T47D (cell line): ENCODE measurements around the gene GPC2.

Source experiments
- DNase-seq, 2 experiments: peaks; one replicate each; pipeline versions ENCODE4 v3.0.0 to v3.0.0-alpha.2; 2011 to 2012; ENCODE audit warnings: low read depth in 1 of 2, low spot score in 1 of 2
- JUND ChIP-seq: IDR thresholded peaks from 2 replicates; pipeline ENCODE4 v1.6.1; 2012; ENCODE audit warnings: low read depth
- in situ Hi-C: cut with HindIII; loops from 2 replicates; pipeline ENCODE4 v1.10.0; 2016; ENCODE audit warnings: low sequenced_read_pairs, low pct_unique_long_range_greater_than_20kb

Gene GPC2

DNA sequence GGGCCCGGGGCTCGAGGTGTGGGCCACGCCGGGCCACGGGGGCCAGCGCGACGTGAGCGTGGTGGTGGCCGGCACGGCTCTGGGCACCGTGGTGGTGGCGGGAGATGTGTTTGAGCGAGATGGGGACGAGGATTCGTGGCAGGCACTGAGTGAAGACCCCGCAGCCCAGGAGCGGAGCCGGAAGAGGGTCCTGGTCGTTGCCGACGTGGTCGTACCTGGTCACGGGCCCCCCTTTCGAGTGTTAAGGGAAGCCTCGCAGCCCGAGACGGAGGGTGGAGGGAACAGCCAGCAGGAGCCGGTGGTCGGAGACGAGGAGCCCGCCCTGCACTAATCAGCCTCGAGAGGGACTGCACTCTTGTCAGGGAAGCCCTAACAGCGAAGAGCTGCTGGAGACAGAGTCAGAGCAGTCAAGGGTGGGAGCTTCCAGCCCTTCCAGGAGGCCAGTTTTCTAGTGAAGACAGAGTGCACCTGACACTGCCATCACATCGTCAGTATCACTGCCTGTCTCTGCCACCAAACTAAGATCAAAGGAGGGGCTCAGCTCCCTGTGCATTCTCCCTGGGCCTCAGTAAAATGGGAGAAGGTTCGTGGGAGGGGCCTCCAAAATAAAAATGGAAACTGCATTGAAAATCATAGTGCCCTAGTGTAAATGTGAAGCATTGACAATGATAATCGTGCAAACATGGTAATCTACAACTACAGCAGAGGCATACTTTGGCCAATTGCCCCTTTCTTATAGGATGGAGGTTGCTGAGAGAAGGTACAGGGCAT lies 49.1 kb downstream of the GPC2 start:
- no peak for TF ChIP-seq JUND
- in situ Hi-C loops, result no loop called here
- DNase-seq, result no peak

DNA sequence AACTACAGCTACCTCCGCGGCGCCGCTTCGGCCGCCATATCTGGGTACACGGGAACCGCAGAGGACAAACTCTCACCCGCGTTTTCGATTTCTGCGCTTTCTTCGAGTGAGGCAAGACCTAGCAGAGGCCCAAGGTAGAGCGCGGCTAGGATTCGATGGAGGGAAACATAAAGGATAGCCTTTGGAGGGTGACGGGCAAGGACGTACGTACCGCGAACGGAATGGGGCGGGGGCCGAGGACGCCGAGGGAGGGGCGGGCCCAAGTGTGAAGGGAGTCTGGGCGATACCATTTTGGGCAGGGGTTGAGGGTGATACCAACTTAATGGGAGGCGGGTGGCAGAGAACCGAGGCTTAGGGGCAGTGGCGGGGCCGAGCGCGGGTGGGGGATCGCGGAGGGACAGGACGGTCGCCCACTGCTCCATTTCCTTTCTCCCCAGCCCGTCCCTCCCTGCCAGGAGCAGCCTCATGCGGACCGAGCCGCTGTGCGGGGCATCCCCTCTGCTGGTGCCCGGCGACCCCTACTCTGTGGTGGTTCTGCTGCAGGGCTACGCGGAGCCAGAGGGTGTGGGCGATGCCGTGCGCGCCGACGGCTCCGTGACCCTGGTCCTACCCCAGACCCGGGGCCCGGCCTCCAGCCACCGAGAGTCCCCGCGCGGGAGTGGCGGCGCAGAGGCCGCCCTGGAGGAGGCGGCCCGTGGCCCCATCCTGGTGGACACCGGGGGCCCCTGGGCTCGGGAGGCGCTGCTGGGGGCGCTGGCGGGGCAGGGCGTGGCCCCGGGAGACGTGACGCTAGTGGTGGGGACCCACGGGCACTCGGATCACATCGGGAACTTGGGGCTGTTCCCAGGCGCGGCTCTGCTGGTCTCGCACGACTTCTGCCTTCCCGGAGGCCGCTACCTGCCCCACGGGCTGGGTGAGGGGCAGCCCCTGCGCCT lies 50.0 kb downstream of the GPC2 start, which contains the start of gene MBLAC1:
Gene MBLAC1, plus strand, starts transcription at position 37 of the 935 bp plus-strand sequence. Its CDS starts 429 bp downstream, at position 466.
- in situ Hi-C loops, result no loop called here
- no peak for TF ChIP-seq JUND
- peak; percentile 57 to 92 for DNase-seq

DNA sequence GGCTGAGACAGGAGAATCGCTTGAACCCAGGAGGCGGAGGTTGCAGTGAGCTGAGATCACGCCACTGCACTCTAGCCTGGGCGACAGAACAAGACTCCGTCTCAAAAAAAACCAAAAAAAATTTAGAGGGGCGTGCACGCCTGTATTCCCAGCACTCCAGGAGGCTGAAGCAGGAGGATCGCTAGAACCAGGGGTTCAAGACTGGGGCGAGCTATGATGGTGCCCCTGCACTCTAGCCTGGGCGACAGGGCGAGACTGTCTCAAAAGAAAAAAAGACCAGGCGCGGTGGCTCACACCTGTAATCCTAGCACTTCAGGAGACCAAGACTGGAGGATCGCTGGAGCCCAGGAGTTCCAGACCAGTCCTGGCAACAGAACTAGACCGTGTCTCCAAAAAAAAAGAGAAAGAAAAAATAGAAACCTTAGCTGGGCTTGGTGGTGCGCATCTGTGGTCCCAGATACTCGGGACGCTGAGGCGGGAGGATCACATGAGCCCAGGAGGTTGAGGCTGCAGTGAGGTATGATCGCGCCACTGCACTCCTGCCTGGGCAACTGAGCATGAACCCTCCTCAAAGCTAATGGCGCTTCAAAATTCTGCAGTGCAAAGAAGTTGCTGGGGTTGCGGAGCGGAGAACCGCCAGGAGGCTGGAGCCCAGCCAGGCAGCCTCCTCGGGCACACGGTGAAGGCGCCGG lies 50.8 kb downstream of the GPC2 start:
- DNase-seq, result no peak
- in situ Hi-C loops, result no loop called here
- no peak for TF ChIP-seq JUND

DNA sequence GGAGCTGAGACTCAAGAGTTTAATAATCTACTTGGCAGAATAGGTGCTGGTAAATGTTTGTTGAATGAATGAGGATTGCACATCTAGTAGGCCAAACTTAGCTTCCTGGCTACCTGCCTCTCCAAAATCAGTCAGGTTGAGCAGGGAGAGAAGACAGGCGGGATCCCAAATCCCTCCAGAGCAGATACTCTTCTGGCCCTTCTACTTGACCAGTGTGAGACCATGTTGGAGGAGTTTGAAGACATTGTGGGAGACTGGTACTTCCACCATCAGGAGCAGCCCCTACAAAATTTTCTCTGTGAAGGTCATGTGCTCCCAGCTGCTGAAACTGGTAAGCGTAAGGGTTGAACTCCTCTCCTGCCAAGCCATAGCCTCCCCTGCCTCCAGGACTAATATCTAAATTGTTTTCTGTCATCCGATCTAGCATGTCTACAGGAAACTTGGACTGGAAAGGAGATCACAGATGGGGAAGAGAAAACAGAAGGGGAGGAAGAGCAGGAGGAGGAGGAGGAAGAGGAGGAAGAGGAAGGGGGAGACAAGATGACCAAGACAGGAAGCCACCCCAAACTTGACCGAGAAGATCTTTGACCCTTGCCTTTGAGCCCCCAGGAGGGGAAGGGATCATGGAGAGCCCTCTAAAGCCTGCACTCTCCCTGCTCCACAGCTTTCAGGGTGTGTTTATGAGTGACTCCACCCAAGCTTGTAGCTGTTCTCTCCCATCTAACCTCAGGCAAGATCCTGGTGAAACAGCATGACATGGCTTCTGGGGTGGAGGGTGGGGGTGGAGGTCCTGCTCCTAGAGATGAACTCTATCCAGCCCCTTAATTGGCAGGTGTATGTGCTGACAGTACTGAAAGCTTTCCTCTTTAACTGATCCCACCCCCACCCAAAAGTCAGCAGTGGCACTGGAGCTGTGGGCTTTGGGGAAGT lies 52.6 kb downstream of the GPC2 start:
- in situ Hi-C loops, result no loop called here
- DNase-seq, result no peak
- TF ChIP-seq JUND, result no peak

DNA sequence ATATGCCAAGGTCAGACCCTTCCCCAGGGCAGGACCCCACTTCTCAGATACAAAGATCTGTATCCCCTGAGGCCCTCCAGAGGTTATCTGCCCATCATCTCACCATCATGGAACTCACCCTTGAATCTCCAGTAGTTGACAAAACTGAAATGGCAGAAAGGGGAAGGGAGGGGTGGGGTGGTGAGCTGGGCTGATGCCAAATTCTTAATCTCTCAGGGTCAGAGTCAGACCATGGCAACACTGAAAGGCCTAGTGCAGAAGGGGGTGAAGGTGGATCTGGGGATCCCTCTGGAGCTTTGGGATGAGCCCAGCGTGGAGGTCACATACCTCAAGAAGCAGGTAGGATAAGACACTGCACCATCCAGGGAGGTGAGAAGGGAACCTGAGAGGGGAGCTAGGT lies 54.6 kb downstream of the GPC2 start:
- in situ Hi-C loops, result no loop called here
- TF ChIP-seq JUND, result no peak
- DNase-seq, result no peak

DNA sequence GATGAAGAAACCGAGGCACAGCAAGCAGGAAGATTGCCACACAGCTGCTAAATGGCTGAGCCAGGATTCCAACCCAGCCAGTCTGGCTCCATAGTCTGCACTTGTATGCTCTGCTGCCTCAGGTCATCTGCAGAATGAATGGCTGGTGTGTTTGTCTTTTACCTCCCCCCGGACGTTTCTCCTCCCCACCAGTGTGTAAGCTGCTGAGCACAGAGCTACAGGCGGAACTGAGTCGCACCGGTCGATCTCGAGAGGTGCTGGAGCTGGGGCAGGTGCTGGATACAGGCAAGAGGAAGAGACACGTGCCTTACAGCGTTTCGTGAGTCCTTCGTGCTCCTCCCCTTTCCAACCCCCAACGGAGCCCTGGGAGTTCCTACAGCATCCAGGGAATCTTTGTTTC lies 55.1 kb downstream of the GPC2 start:
- peak; percentile 19 to 90 for DNase-seq
- no peak for TF ChIP-seq JUND
- in situ Hi-C loops, result no loop called here

DNA sequence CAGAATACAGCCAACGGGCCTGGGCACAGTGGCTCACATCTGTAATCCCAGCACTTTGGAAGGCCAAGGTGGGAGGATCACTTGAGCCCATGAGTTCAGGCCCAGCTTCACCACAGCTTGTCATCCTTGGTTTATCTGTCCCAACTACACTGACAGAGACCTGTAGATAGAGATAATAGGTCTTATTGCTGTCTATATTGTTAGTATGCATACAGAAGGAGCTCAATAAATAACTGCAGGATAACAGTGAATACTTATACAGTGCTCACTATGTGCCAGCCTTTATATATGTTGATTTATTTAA lies 56.5 kb downstream of the GPC2 start:
- in situ Hi-C loops, result no loop called here
- DNase-seq, result no peak
- no peak for TF ChIP-seq JUND

DNA sequence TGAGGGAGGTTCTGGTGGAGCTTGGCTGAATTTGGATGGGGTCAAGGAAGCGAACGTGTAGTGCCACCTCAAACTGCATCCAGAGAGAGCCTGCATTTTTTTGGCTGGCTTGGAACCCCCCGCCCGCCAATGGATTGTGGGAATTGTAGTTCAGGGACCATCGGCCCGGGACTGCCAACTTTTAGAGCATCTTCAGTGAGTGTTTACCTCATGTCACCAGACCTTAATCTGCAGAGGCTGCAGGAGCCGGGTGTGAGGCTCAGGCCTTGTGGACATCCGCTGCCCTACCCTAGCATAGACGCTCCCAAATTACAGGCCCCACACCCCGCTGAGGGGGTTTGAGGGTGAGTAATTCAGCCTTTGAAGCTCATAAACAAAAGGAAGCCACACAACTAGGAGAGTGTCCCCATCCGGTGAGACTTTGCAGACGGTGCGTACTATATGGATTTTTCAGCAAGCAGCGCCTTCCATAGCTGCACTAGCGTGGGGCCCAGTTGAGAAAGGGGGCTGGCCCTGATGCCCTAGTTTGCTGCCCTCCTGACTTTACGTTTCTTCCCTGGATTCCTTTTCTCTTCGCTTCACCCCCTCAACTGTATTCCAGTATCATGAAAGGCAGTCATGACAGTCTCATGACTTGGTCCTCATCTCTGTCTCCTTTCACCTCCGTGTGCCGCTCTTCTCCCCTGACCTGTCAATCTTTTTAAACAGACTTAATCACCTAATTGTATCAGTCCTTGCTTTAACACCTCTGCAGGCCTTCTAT lies 57.0 kb downstream of the GPC2 start:
- no peak for TF ChIP-seq JUND
- DNase-seq, result peak; percentile 26 to 63
- in situ Hi-C loops, result no loop called here
